T-helper 22 cell (primary cell): ENCODE results near the gene ACOXL.
"Not testable (repeated sequence)": the region's sequence is repeated elsewhere in the genome, so short reads cannot be mapped to it uniquely, and the experiment has no call there.

ENCODE experiments used
- DNase-seq: peaks from one replicate; pipeline ENCODE4 v3.0.0-alpha.2; 2020; ENCODE audit warnings: low read depth

The ACOXL gene

GRCh38 chr2:111041398-111042202 lies 309.2 kb downstream of the ACOXL start:
- DNase-seq: no peak

DNA sequence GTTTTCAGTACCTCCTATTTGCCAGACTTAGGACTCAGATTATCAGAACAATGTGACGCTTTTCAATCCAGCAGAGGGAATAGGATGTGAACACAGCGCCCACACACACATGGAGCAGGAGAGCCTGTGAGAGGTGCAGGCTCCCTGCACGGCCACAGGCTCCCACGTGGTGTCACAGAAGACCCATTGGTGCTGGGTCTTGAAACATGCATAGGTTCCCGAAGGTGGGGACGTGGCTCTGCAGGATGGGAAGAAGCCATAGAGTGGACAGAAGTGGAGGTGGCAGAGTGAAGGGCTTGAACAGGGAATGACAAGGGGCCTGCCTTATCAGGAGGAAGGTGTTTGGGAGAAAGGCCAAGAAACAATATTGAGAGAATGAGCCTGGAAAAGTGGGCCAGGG lies 309.9 kb downstream of the ACOXL start:
- no peak for DNase-seq

GRCh38 chr2:111042772-111043771 lies 310.7 kb downstream of the ACOXL start:
- no peak for DNase-seq

DNA sequence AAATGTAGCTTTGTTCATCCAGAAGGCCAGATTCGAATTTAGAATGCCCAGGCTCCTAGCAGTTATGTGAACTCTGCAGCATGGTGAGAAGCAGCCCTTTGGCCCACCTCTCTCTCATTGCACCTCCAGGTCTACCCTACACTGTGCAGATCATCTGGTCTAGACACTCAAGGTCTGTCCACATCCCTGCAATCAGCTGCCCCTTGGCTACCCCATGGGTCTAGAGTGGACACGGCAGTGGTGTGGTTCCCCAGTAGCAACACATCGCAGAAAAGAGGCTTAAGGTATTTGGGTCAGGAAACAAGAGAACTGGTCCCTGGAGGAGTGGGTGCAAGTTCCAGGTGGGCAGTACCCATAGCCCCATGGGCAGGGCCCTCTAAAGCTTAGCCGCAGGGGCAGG lies 311.7 kb downstream of the ACOXL start:
- no peak for DNase-seq

DNA sequence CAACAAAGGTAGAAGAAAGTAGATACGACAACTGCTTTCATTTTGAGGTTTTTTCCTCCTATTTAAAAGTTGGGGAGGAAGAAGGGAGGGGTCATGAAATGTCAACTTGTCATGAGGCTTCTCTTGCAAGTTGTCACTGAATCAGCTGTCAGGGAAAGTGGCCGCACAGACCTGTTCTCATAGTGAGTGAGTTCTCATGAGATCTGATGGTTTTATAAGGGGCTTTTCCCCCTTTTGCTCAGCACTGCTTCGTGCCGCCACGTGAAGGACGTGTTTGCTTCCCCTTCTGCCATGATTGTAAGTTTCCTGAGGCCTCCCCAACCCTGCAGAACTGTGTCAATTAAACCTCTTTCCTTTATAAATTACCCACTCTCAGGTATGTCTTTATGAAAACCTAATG lies 312.9 kb downstream of the ACOXL start:
- DNase-seq: not testable (repeated sequence)

- no peak for DNase-seq
Measured at GRCh38 chr2:111045771-111046444, 313.5 kb downstream of the ACOXL start.

DNA sequence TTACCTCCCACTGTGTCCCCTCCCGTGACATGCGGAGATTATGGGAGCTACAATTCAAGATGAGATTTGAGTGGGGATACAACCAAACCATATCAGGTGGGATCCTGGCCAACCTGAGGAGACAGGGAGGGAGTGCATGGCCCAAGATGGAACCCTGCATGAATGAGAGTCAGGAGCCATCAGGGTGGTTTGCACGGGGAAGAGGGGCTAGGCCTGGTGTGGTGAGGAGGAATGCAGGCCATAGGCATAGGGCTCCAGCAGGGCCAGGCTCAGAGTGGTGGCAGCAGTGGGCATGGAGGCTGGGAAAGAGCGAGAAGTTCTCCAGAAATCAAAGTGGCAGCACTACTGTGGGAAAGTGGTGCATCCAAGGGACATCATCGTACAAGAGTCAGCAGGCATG lies 314.3 kb downstream of the ACOXL start:
- no peak for DNase-seq

DNA sequence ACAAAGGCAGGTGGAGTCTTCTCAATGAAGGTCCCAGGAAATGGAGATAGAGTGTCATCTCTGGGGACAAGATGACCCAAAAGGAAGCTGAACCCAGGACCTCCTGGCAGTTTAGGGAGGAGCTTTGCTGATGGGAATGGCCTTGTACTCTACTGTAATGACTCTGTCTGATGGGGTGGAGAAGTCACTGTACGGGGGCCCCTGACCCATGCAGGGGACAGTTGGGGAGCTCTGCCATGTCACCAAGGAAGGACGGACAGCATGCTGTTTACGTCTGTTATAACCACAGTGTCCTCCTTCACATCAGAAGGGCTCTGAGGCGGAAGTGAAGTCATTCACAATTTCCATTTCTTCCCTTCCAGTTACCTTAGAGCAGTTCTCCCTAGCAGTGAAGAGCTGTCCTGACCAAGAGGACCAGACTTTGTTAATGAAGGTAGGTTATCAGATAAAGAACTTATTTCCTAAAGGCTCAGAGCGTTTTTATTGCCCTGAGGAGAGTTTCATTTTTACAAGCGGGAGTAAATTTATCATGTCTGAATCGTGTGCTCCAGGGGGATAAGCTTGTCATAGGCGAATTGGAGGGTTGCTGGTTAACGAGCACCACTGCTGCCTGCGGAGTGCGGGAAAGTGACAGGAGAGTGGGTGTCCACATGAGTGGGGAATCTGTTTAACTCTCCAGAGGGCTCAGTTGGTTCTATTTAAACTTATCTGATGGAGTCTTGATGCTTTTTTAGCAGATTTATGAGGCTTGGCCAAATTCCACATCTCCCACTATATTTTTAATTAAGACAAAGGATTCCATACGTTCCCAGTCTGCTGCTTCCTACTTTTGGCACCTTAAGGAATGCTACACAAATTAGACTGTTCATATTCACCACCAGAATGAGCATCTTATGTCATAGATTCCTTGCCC lies 316.7 kb downstream of the ACOXL start:
- DNase-seq: no peak

DNA sequence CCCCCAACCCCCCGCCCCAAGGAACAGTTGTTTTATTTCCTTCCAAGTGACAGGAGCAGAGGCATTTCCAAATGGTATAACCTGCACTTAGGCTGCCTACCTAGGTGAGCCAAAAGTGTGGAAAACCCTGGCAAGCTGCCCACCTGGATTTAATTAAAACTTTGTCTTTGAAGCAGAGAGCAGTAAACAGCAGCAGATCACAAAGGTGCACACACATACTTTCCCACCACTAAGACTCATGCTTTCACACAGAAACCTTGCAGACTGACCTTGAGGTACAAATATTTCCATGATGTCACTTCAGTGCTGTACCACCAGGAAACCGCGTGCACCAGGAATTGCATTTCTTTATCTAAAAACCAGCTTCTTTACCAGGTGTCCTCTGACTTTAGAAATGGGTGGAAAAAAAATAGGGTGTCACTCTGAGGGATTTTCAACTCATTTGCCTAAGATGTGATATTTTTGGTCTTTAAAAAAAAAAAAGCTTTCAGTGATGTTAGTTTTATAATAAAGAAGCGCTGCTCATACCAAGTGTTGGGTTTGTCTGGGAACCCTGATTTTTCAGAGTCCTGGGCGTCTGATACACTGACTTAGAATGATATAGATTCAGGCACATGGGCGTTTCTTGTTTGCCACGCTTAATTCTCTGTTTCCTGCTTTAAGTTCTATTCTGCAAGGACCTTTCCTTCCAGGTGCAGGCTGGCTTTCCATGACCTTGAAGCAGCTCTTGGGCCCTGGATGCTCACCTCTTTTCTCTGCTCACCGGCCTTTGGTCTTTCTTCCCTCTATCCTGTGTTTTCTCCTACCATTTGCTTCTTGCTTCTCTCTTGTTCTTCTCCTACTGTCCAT lies 317.6 kb downstream of the ACOXL start:
- no peak for DNase-seq

GRCh38 chr2:111050701-111051376 lies 318.5 kb downstream of the ACOXL start:
- no peak for DNase-seq

DNA sequence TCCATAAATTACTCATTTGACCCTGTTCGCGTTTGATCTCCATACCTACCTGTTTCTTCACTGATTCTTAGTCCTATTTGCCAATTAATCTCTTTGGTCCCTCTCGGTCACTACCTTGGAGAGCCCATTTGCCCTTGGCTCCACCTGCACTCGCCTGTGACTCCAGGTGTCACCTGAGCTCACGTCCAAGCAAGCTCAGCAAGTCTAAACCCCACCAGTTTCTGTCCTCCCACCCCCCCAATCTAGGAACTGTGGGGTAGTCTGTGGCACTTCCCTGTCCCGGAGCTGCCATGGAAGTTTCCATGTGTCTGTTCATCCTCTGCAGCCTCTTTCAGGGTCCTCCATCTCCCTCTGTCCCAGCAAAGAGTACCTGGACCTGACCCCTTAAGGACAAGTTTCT lies 320.2 kb downstream of the ACOXL start:
- DNase-seq: no peak

GRCh38 chr2:111053266-111053665 lies 320.9 kb downstream of the ACOXL start:
- no peak for DNase-seq

- no peak for DNase-seq
Measured at GRCh38 chr2:111053825-111054515, 321.6 kb downstream of the ACOXL start.

- no peak for DNase-seq
Measured at GRCh38 chr2:111054791-111055691, 322.7 kb downstream of the ACOXL start.

GRCh38 chr2:111055735-111056134 lies 323.4 kb downstream of the ACOXL start:
- no peak for DNase-seq

GRCh38 chr2:111057045-111057444 lies 324.7 kb downstream of the ACOXL start:
- no peak for DNase-seq

DNA sequence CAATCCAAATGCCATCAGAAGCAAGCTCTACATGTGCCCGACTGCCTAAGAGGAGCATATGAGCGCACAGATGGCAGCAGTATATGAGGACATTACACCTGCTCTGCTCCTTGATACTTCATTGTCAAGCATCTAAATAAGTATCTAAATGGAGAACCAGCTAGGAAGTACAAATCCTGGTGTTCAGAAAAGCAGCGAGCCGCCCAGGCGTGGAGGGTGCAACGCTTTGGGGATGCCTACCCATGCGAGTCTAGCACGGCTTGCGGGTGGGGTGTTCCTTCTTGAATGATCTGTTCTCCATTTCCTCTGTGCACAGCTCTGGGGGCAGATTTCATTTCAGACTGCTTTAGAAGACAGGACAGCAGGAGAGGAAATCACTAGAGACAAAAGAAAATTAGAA lies 325.3 kb downstream of the ACOXL start:
- no peak for DNase-seq

- DNase-seq: no peak
Measured at GRCh38 chr2:111058264-111058663, 325.9 kb downstream of the ACOXL start.
